ENCODE results near the gene ETV6. TPM values are rescaled to one million over a fixed set of nuclear protein-coding genes. Genes with fewer than 3 reads are reported as not detected.

ETV6 gene
- polyA plus RNA-seq, 5 donors = 14.3 to 17.6 (median 15.4) TPM

DNA sequence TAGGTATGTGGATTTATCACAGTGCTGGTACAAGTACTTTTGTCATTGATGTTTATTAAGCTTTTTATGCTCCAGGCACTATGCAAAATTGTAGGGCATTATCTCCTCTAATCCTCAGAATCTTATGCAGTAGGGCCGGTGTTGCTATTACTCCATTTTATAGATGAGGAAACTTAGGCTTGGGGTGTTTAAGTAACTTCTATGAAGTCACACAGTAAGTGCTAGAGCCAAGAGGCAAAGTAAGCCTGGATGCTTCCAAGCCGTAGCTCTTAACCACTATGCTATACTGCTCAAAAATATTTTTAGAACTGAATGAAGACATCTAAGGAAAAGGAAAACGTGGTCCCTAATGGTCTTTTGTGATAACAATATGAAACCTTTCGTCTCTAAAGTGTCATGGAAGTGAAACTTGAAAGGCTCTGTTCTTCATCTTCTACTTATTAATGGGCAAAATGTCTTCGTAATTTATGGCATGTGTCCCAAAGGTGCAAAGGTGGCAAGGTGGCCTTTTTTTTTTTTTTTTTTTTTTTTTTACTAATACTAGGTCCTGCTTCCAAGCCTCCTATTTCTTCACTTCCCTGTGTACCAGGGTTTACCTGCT, 85.2 kb downstream of the ETV6 start:
- no peak for DNase-seq

DNA sequence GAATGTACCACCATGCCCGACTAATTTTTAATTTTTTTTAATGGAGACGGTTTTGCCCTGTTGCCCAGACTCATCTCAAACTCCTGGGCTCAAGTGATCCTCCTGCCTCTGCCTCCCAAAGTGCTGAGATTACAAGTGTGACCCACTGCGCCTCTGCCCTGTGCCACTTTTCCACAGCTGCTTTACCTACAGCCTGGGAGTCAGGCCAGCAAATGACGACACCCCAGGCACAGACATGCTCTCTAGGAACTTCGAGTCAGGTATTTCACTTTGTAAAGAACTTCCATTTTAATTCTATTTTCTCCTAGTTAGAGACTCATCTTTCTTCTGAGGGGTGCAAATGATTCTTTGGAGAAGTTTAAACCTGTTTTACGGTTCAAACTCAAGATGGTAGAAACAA, 89.0 kb downstream of the ETV6 start:
- no peak for DNase-seq

DNA sequence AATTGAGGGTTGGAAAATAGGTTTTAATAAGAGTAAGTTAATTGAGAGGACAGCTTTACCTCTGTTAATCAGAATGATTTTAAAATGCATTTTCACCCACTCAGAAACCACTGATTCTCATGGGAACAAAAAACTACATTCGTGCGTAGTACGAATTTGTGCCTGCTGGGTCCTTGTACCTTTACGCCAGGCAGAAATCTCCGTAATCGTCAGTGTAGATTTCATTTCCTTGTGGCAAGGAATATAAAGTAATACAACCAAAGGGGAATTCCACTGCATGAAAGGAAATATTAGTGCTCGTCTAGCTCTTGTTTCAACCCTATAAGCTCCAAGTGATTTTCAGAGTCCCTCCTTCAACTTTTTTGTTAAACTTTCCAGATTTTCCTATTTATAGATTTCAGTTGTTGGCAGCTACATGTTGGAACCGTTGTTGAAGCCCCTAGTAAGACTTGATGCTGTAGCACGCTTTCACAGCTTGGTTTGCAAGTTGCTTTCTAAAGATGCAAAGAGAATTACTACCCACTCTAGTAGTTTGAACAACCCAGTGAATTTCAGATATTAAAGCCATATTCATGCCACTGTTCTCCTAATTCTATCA, 90.6 kb downstream of the ETV6 start:
- no peak for DNase-seq

DNA sequence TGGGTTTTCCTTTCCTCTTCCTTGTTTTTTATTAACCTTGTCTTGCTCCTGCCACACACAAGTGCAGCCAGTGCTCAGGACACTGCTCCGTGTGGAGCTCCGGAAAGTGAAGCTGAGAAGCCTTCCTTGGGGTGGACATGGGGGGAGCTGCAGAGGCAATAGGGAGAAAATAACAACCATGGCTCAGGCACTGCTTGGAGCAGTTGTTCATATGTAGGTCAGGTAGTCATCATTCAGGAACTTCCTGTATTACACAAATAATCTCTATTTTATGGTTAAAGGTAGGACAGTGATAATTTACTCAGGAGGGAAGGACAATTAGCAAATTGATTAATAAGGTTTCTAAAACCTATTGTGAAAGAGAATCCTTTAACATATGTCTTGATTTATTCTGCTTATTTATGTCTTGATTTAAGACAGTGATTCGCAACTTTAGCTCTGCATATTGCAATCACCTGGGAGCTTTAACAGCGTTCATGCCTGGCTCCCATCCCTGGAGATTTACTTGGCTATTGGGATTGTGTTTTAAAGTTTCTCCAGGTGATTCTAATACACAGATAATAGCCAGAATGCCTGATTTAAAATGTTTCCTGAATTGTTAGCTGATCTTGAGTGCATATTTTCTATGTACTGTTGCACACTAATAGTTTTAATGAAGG, 92.1 kb downstream of the ETV6 start:
- no peak for DNase-seq

DNA sequence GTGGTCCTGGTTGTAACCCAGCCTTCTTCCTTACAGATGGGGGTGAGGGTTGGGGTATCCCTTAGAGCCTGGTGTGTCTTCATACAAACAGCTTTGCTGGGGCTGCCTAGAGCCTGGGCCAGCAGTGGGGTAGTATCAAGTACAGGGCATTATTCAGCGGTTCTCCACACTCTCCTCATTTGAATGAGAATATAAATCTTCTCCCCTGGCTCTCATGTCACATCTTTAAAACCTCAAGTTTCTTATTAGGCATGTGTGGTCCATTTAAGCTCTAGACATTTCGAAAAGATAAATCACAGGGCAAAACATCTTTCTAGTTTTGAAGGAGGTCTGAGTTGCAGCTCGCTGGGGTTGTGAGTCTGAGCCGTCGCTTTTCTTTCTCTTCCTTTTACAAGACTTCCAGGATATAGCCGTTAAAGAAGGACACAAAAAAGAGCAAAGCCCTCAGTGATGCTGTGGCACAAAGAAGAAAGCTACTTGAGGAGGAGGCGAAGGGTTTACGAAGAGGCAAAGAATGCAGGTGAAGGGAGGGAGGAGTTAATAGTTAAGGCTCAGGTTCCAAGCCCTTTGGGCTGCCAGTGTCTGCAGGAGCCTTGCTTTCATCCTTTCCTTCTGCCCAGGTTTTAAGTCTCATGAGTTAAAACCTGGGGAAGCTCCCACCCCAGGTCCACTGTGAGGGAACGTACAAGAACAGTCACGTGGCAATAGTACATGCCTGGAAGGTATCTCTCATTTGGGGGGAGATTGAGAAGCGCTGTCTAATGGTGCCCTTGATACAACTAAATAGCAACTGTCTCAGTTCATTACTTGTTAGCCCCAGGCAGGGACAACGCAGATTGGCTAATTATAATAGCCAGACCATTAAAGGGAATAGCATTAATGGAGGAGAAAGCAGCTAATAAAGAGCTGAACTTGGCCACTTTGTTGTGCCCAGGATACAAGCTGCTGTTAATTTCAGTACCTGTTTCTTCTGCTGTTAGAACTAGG, 94.2 kb downstream of the ETV6 start:
- DNase-seq = no peak

DNA sequence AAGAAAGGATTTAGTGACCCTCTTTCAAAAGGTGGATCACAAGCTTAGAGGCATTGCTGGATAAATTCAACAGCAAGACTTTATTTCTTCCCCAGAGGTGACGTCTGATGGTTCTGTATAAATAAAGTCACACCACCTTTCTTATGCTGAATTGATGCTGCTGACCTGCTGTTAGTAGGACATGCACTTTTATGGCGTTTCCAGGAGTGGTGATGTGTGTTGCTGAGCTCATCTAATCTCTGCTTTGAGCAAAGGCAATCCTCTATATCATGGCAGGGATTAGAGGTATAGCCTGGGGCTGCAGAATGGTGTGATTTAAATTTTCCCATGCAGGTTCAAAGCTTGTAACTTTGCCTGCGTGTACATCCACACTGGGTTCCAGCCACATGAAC, 94.9 kb downstream of the ETV6 start:
- no peak for DNase-seq

DNA sequence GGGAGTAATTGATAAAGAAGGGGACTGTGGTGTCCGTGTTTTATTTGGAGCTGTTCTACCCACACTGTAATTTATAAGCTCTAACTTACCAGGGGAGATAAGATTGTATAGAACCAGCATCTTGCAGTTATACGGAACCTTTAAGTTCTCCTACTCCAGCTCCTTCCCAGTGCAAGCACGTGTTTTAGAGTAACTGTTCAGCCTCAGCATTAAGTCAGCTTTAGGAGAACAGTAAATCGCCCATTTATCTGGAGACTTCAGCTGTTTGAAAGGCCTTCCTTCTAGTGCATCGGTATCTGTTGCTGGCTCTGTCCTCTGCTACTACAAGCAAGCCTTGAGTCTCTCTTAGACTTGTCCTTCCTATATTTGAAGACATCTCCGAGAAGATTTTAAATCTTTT, 95.6 kb downstream of the ETV6 start:
- DNase-seq = no peak

DNA sequence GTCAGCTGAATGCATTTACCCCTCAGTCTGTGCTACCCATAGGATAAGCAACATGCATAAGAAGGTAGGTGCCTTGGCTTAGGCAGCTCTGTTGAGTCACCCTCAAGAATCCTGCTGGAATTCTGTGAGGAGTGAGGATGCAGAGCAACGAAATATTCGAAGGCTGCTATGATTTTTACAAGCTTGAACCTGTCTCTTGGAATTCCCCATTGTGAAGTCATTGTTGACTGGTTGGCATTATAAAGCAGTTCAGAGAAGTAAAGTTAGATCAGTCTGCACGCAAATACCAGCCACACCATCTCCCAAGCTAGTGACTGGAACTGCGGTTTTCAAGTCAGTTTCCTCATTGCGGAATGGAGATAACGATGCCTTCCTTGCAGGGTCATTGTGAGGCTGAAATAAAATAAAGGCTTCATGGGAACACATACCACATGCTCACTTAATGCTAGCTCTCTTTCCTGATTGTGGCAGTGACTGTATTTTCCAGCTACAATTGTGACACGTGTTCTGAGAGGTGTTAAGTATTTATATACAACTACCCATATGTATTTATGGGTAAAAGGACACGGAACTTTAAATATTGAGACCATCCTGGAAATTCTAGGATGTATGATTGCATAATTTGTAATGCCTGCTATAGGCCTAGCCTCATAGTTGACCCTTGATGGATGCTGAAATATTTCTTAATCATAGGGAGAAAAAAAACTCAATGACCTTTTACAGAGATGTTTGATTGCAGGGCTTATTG, 96.7 kb downstream of the ETV6 start:
- DNase-seq = no peak

DNA sequence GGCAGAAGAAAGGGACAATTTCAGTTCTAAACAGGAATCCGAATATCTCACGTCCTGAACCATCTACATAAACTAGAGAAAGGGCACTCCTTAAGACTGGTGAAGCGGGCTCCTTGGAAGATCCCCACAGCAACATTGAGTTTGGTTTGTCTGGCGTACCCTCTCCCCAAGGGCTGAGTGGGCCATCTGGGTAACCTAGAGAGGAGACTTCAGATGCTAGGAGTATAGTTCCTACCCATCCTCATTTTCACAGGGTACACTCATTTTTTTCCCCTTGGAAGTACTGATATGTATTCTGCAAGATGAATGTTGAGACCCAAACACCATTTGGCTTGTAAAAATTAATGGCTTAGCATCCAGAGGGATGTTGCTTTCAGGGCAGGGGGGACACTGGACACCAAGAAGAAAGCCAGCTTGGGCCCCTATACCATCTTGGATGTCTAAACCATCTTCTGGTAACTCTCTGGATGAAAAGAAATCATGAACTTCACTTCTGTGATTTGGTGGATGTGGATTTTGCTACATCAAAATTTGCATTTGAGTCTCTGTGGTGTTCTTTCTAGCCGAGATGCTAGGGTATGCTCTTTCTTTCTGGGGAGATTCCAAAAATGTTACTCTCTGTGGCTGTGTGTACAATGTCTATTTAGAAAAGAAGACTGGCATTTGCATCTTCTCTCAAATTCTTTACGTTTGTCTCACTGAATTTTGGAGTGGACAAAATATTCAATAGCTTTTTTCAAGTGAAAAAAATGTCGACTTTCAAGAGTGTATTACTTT, 97.7 kb downstream of the ETV6 start:
- no peak for DNase-seq

DNA sequence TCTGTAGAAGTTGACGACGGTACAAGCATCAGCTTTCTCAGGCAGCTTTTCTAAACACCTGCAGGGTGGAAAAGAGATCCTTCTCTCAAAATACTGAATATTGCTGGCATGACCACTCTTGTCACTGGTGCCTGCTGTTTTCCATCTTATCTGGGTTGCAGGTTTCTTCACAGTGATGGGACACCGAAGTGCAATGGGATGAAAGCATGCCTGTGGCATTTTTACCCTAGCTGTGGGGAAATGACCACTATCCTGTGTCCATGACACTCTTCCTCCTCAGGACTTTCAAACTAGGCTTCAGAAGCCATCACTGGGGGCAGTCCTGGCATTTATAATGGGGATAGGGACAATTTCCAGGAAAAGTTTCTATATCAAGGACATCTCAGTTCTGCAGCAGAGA, 98.5 kb downstream of the ETV6 start:
- DNase-seq = no peak

DNA sequence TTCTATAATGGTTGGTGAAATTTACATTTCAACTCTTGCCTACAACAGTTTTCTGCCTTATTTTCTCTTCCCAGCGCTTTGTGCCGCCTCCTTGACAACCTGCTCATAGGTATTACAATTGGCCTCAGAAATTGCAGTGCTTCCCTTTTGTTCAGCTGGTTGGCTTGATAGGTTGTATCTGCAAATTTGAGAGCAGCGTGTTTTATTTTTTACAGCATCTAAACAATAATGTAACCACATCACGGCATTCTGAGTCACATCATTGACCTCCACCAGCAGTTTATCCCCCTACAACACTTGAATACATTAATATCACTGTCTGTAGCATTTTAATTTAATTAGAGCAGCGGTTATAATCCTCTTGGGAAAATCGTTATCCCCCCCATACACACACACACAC, 99.4 kb downstream of the ETV6 start:
- DNase-seq = no peak

DNA sequence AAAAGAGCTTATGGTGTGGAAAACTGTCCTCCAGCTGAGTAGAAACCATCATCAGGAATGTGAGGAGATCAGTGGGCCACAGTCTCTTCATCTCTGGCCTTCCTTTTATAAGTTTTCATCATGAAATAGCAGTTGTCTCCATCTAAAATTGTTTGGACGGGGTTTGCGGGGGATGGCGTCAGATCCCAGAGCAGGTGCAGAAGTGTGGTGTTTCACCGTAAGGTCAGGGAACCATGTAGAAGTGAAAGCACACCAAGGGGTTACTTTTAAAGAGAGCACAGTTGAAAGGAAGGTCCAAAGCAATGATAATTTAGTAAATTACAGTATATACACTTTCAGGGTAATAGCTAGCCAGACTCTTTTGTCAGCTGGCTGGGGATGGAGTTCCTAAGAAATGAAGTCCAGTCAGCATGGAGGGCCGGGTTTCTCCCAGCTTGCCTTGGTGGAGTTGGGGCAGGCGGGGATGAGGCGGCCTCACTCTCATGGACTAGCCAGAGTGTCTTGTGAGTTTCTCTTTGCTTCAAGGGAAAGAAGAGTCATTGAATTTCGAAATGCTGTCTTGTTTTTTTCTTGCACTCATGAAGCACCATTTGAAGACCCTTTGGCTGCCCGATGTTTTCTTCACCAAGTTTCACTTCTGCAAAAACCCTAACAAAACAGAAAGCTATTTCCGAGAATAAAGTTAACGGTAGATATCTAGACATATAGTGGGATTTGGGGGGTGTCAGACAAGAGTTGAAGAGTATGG, 100.6 kb downstream of the ETV6 start:
- no peak for DNase-seq

DNA sequence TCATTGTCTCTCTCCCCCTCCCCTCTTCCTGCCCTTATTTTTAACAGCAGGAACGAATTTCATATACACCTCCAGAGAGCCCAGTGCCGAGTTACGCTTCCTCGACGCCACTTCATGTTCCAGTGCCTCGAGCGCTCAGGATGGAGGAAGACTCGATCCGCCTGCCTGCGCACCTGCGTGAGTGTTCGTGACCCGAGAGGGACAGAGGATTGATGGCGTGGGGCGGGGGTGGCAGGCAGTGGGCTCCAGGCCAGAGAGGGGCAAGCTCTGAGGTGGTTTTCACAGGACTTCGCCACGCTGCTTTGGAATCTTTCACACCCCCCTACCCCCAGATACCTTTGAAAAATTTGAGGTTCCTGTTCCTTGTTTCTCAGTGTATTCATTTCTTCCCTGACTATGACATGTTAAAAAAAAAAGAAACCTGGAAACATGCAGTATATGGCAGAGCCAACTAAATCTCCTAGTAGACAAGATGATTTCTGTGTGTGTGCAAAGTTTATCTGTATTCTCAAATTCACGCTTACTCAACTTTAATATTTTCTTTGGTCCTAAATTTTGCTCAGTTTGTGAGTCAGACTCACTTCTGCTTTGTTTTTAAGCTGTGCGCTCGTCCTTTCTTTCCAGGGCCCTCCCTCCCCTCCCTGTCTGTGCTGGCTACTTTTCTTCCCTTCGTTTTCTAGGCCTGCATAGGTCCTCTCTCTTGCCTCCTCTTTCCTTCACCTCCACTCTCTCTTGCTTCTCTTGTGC, 103.1 kb downstream of the ETV6 start:
- DNase-seq = no peak

DNA sequence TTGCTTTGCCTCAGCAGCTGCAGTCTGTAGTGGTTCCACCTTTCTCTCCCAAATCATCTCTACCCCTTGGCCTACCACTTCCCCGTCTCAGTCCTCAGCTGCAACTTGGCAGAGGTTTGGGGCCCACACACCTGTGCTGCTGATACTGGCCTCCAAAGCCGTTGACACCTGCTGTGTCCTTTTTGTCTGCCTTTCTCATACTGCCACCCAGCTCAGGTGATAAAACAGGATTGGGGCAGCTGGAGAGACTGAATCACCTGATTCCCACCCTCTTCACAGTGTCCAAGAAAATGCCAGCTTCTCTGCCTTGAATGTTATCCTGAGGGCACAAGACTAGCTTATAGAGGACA, 103.7 kb downstream of the ETV6 start:
- no peak for DNase-seq

DNA sequence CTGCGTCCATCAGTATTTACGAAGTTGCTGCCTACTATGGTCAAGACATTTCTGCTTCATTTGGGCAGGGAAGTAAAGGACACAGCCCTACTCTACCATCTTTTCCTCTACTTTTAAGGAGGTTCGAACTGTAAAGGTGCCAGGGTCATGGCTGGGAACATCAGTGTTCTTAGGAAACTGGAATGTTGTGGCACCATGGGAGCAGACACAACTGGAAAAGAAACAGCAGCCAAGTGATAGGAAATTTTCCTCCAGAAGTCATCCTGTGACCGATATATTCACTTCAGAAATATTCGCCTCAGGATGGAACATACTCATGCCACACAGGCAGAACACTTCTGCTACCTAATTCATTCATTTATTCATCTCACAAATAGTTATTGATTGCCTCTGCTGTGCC, 104.4 kb downstream of the ETV6 start:
- no peak for DNase-seq

DNA sequence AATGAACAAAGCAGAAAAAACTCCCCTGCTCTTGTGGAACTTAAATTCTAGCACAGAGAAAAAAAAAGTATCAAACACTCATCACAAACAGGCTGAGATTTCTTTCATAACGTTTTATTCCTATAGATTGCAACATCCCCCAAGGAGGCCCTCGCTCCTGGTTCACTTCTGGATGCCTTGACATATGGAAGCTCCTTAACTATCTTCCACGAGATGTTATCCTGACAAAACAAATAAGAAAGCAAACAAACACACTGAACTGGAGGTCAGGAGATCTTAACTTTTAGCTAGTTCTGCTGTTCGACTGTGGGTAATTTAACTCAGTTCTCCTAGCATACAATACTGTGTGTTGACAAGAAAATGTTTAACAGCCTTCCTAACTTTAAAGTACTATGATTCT, 104.8 kb downstream of the ETV6 start:
- DNase-seq = no peak

DNA sequence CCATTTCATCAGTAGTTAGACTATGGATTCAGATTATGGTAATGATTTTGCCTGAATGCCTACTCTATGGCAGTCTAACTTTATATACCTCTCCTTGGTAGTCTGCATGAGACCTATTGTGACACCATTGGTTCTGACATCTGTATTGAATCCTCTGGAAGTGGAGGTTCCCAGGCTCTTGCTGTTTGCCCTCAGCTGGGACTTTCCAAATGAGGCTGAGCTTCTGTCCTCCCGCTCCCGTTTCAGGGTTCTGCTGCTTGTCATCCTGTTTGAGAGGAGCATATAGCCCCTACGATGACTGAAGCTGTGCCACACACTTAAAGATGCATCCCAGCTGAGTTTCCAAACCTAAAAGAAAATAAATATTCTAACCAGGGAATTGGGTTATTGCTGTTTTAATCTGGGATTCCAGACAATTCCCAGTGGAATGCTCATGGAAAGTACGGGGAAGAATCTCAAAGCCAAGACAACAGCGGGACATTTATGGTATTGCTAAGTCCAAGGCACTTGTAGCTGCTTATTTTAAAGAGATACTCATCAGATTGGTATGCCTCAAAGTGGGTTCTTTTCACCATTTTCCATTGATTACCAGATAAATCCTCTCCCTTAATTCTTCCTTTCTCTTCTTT, 105.9 kb downstream of the ETV6 start:
- no peak for DNase-seq

DNA sequence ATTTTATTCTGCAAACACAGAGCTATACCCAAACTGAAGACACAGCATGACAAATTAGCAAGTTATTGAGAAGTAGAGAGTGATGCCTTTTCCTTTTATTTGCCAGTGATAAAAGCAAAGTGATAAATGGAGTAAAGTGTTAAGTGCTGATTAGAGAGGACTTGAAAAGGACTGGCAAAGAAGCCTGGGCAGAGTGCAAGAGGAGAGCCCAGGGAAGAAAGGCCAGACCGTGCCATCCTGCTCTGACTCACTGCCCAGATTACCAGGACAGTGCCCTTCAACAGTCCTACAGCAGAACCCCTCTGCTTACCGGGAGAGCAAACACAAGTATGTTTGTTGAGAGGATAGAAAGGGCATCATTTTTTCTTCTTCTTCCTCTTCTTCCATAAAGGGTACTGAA, 106.5 kb downstream of the ETV6 start:
- no peak for DNase-seq

DNA sequence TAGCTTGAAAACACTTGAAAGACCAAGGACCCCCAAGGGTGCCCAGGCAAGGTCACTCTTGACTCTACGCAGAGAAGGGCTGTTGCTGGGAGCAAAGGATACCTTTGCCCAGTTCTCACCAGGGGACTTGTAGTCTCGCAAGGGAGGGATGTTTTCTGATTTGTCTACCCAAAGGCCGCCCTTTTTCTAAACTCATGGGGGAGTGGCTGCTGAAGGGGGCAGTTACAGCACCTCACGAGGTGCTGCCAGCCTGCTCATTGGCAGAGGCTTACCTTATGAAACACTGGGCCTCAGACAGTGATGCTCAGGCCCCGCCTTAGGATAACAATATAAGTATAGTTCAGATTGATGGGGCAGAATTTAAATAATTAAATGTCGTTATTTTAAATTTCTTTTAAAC, 107.0 kb downstream of the ETV6 start:
- no peak for DNase-seq
